ENCODE measurements around the gene IL20RB. TPM values are rescaled to one million over a fixed set of nuclear protein-coding genes. Genes with fewer than 3 reads are reported as not detected.
"Not testable (repeated sequence)": the region's sequence is repeated elsewhere in the genome, so short reads cannot be mapped to it uniquely, and the experiment has no call there.

IL20RB gene
- total RNA-seq, 2 donors from 2014 or later: 0.41 TPM; not detected in 1

GRCh38 chr3:136960838-136961836, 3.4 kb downstream of the IL20RB start:
- Histone ChIP-seq H3K4me1 (no peaks in the 10 kb centered on the region), H3K27me3 (no peaks in the 10 kb centered on the region), H3K4me3 (no peak overlapping the region), H3K36me3 (no peaks in the 10 kb centered on the region), H3K27ac (no peak overlapping the region), H3K9me3 (no peaks in the 10 kb centered on the region)
- no peak for DNase-seq (ENCODE audit: low spot score)
- no peak for TF ChIP-seq CTCF (IDR thresholded peaks at IDR 0.05)

- Histone ChIP-seq H3K4me1 (no peaks in the 10 kb centered on the region), H3K27ac (no peak overlapping the region), H3K27me3 (no peaks in the 10 kb centered on the region), H3K36me3 (no peaks in the 10 kb centered on the region), H3K9me3 (no peaks in the 10 kb centered on the region), H3K4me3 (no peak overlapping the region)
- DNase-seq (ENCODE audit: low spot score): no peak
- no peak for TF ChIP-seq CTCF (IDR thresholded peaks at IDR 0.05)
Observed at GRCh38 chr3:136962927-136963326, 5.1 kb downstream of the IL20RB start.

- H3K27ac ChIP-seq; H3K4me3 ChIP-seq; H3K36me3 ChIP-seq; H3K27me3 ChIP-seq; H3K4me1 ChIP-seq; DNase-seq (ENCODE audit: low spot score): not testable (repeated sequence)
- H3K9me3 ChIP-seq: peaks cover 5 to 10% of the 10 kb centered on the region in 2 donors
Observed at GRCh38 chr3:136969539-136969938, 11.8 kb downstream of the IL20RB start.

- no peaks in the 10 kb centered on the region for H3K4me1 ChIP-seq
- no peak for DNase-seq (ENCODE audit: low spot score)
- no peaks in the 10 kb centered on the region for H3K36me3 ChIP-seq
- H3K27me3 ChIP-seq: no peaks in the 10 kb centered on the region
- H3K4me3 ChIP-seq: no peak overlapping the region
- no peak overlapping the region for H3K27ac ChIP-seq
- H3K9me3 ChIP-seq: peaks cover 6 to 17% of the 10 kb centered on the region in 2 donors
- no peak for TF ChIP-seq CTCF (IDR thresholded peaks at IDR 0.05)
Observed at GRCh38 chr3:136973352-136973751, 15.6 kb downstream of the IL20RB start.

- Histone ChIP-seq H3K4me1 (no peaks in the 10 kb centered on the region), H3K27ac (no peak overlapping the region), H3K27me3 (no peaks in the 10 kb centered on the region), H3K4me3 (no peak overlapping the region), H3K36me3 (no peaks in the 10 kb centered on the region), H3K9me3 (peaks cover 6 to 17% of the 10 kb centered on the region in 2 donors)
- no peak for TF ChIP-seq CTCF (IDR thresholded peaks at IDR 0.05)
- DNase-seq (ENCODE audit: low spot score): no peak
Observed at GRCh38 chr3:136974670-136975069, 16.9 kb downstream of the IL20RB start.

GRCh38 chr3:136979204-136979603, 21.4 kb downstream of the IL20RB start:
- no peak for TF ChIP-seq CTCF (IDR thresholded peaks at IDR 0.05)
- Histone ChIP-seq H3K9me3 (peaks cover 4 to 10% of the 10 kb centered on the region in 2 donors), H3K27ac (no peak overlapping the region), H3K36me3 (no peaks in the 10 kb centered on the region), H3K27me3 (no peaks in the 10 kb centered on the region), H3K4me3 (no peak overlapping the region), H3K4me1 (no peaks in the 10 kb centered on the region)
- DNase-seq (ENCODE audit: low spot score): no peak

Measured in right atrium auricular region (tissue), 2 donors.